NCI-H1048 (cell line): ENCODE results near the gene PC.
"Not testable (repeated sequence)": the region's sequence is repeated elsewhere in the genome, so short reads cannot be mapped to it uniquely, and the experiment has no call there.

Experiments
- DNase-seq: peaks from one replicate; lab custom pipeline; 2025; lab: John Stamatoyannopoulos, UW

The PC gene, protein sequence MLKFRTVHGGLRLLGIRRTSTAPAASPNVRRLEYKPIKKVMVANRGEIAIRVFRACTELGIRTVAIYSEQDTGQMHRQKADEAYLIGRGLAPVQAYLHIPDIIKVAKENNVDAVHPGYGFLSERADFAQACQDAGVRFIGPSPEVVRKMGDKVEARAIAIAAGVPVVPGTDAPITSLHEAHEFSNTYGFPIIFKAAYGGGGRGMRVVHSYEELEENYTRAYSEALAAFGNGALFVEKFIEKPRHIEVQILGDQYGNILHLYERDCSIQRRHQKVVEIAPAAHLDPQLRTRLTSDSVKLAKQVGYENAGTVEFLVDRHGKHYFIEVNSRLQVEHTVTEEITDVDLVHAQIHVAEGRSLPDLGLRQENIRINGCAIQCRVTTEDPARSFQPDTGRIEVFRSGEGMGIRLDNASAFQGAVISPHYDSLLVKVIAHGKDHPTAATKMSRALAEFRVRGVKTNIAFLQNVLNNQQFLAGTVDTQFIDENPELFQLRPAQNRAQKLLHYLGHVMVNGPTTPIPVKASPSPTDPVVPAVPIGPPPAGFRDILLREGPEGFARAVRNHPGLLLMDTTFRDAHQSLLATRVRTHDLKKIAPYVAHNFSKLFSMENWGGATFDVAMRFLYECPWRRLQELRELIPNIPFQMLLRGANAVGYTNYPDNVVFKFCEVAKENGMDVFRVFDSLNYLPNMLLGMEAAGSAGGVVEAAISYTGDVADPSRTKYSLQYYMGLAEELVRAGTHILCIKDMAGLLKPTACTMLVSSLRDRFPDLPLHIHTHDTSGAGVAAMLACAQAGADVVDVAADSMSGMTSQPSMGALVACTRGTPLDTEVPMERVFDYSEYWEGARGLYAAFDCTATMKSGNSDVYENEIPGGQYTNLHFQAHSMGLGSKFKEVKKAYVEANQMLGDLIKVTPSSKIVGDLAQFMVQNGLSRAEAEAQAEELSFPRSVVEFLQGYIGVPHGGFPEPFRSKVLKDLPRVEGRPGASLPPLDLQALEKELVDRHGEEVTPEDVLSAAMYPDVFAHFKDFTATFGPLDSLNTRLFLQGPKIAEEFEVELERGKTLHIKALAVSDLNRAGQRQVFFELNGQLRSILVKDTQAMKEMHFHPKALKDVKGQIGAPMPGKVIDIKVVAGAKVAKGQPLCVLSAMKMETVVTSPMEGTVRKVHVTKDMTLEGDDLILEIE

DNA sequence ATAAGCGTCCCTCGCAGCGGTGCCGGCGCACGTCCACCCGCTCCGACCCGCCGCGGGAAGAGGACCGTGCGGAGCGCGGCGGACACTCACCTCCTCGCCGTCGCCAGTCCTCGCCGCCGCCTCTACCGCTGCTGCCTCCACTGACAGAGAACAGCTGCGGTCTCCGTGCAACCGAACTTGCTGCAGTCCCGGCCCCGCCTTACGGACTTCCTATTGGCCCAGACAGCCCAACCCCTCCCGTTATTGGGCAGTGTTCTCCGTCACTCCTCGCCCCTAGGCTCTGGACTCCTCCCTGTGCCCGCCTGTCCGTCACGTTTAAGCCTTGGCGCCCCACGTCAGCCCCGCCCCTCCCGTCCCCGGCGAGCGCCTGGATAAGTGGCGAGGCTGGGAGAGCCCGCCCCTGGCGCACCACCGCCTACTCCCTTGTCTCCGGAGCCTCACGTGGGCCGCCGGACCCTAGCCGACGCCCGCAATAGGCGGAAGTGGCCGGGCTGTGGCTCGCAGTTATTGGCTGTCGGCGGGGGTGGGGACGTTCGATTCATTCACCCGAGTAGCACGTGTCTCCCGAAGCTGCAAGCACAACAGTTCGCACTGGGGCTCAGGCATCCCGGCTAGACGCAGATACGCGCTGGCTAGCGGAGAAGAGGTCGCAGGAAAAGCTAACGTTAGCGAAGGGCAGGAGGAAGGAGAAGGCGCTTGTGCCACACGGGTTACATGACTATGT, at the start of gene PC:
PC (minus strand) TSS at position 152 of the 724 bp plus-strand sequence. CDS start 86,224 bp downstream, outside the sequence.
- DNase-seq = peak; percentile 99

DNA sequence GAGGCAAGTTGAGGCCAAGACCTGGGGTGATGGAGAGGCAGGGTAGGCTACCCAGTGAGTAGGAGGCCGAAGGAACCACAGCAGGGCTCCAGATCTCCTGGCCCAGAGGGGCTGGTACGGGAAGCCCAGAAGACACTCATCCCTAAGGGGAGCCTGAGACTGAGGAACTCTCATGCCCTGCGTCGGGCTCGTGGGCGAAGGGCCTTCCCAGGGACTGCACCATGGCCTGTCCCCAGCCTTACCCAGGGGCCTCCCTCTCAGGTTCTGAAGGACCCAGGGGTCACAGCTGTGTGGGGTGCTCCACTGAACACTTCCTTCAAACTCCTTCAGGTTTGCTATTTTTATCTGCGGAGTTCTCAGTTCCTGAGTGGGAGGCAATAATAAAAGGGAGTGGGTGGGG, 48.9 kb upstream of the PC start:
- no peak for DNase-seq

DNA sequence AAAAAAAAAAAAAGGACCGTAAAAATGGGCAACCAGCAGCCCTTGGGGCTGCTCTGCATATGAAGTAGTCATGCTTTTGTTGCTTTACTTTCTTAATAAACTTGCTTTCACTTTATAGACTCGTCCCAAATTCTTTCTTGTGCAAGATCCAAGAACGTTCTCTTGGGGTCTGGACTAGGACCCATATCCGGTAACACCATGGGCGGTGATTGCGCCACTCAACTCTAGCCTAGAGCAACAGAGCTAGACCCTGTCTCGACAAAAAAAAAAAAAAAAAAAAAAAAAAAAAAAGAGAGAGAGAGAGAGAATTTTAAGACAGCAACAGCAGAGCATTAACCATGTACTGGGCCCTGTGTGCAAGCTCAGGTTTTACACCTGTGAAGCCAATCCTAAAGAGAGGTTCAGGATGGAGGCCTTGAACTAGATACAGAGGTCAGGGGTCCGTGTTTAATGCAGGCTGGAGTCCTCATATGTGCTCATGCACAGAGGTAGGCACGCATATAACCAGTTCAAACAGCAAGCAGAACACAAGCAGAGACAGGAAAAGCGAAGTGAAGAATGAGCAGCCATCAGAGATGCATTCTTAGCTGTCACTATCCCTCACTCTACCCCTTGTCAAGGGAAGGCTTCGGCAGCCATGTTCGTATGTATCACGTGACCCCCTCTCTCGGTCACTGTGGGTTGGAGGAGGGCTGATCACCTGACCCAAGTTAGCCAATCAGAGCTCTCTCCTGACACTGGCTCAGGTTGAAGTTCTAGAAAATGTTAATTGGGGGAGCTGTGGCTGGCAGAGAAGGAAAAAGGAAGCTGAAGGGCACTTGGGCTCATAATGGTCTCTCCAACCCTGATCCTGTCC, 48.1 kb upstream of the PC start:
- DNase-seq = no peak

DNA sequence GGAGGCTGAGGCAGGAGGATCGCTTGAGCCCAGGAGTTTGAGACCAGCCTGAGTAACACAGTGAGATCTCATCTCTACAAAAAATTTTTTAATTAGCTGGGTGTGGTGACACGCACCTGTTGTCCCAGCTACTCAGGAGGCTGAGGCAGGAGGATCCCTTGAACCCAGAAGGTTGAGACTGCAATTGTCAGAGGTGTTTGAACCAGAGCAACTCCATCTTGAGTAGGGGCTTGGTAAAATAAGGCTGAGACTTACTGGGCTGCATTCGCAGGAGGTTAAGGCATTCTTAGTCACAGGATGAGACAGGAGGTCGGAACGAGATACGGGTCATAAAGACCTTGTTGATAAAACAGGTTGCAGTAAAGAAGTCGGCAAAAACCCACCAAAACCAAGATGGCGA, 47.0 kb upstream of the PC start:
- not testable (repeated sequence) for DNase-seq

DNA sequence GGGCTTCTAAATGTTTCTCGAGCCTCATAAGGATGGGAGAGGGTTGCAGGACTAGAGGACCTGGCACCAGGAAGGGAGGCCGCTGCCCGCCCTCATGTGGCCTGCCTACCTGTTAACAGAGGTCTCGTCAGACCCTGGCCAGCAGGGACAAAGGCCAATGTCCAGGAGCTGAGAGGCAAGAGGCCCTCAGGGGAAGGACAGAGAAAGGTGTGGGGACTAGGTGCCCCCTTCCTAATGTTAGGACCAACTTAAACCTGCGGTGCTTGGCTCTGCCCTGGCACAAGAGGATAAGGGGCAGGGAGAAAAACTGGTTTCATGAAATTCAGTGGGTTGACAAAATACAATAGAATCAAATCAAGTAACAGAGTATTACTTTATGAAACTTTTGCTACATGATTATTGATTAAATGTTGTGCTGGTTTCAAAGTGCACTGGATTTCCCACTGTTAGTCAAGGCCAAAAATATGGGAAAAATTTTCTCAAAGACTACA, 44.8 kb upstream of the PC start:
- no peak for DNase-seq

DNA sequence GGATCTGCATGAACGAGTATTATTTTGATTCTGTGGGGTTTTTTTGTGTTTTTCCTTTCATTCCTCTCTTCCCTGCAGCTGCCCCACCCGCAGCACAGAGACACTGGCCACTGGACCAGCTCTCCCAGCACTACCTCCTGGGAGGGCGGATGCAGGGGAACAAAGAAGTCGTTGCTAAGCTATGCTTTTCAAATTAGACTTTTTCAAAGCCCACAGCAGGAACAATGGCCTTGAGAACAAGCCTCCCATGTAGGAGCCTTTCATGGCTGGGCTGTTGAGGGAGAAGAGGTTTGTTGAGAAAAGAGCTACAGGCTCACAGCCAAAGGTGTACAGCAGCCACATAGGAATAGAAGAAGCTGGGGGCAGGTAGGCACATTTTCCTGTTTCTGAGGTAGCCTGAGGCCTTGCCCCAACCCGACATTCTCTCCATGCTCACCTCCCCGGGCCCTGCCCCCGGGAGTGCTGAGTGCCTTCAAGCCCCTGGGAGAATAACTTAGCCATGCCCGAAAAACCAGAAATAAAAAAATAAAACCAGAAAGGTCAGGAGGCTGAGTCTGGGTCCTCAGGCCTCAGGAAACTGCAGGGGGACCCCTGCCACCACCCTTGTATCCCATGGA, 44.2 kb upstream of the PC start:
- DNase-seq = no peak

DNA sequence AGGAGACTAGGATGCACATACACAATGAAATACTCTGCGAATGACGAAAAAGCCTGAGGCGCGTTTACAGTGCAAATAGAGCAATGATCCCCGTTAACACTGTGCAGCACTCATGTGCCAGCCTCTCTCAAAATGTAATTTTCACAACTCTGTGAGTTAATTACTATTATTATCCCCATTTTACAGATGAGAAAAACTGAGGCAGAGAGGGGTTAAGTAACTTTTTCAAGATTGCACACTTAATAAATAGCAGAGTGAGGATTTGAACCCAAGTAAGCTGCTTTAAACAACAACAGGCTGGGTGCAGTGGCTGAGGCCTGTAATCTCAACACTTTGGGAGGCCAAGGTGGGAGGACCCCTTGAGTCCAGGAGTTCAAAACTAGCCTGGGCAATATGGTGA, 43.1 kb upstream of the PC start:
- DNase-seq = no peak

DNA sequence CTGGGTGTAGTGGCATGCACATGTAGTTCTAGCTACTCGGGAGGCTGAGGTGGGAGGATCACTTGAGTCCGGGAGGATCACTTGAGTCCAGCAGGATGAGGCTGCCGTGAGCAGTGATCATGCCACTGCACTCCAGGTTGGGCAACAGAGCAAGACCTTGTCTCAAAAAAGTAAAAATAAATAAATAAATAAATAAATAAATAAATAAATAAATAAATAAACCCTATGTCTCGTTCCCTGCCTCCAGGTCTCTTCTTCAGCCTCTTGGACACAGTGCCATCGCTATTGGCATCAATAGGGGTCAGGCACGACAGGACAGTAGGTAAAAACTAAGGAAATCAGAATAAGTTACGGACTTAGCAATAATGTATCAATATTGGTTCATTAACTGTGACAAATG, 41.4 kb upstream of the PC start:
- DNase-seq = no peak

DNA sequence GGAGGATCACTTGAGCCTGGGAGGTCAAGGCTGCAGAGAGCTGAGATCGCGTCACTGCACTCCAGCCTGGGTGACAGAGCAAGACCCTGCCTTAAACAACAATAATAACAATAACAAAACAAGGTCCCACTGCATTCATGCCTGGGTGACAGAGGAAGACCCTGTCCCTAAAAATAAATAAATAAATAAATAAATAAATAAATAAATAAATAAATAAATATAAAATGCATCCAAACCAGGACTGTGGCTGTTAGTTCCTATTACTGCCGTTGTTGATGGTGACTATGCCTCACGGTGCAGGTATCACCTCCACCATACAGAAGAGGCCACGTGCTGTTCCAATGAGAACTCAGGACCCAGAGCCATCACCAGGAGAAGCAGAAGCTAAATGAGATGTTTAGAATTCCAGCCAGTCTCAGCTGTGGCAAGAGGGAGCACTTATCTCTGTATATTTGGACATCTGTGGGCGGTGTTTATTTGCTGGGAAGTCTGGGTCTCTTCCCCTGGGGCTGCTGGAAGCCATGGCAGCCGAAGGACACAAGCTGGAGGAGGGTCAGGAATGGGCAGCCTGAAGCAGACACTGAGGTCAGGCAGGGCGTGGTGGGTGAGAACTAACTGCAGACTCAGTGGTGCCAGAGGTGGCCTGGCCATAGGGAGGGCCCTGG, 38.6 kb upstream of the PC start:
- no peak for DNase-seq

DNA sequence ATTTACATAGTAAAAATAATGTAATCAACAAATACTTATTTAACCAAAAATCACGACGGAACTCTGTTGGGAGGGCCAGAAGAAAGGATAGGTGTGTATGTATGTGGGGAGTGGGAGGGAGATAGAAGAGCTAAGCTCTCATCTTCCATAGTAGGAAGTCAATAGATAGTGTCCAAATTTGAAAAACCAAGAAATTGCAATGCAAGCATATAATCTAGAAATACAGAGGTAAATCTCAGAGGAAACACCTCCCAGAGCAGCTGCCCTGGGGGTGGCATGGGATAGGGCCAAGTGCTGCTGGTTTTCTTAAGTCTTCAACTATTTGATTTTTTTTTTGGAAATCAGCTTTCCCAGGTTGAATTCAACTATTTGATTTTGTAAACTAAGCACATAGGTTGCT, 33.9 kb upstream of the PC start:
- DNase-seq = no peak

DNA sequence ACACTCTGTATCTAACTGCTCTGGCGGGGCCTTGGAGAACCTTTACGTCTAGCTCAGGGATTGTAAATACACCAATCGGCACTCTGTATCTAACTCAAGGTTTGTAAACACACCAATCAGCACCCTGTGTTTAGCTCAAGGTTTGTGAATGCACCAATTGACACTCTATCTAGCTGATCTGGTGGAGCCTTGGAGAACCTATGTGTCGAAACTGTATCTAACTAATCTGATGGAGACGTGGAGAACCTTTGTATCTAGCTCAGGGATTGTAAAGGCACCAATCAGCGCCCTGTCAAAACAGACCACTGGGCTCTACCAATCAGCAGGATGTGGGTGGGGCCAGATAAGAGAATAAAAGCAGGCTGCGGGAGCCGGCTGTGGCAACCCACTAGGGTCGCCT, 31.2 kb upstream of the PC start:
- not testable (repeated sequence) for DNase-seq

DNA sequence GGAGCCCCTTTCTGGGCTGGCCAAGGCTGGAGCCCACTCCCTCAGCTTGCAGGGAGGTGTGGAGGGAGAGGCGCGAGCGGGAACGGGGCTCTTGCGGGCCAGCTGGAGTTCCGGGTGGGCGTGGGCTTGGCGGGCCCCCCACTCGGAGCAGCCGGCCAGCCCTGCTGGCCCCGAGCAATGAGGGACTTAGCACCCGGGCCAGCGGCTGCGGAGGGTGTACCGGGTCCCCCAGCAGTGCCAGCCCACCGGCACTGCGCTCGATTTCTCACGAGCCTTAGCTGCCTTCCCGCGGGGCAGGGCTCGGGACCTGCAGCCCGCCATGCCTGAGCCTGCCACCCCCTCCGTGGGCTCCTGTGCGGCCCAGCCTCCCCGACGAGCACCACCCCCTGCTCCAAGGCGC, 30.6 kb upstream of the PC start:
- DNase-seq = not testable (repeated sequence)

DNA sequence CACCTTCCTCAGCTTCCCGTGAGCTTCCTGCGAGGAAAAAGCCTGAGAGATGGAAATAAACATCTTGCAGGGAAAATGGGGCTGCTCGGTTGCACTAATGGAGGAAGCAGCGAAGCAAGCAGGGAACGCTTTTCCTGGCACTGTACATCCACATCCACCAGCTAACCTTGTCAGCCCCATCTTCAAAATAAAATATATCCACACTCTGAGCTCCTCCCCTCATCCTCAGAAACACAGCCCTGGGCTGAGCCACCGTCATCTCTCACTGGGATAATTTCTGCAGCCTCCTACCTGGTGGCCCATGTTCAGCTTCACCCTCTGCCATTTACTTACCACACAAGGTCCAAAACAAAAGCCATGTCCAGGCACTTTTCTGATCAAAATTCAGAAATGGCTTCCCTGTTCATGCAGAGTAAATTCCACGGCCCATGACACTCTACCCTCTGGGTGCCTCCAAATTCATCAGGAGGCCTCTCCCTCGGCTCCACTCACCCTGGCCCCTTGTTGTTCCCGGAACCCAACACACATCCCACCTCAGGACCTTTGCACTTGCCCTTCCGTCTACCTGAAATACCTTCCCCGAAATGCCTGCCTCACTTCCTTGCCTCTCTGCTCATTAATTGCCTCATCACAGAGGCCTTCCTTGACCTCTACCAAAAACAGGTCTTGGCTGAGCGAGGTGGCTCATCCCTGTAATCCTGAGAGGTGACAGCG, 29.9 kb upstream of the PC start:
- DNase-seq = no peak

DNA sequence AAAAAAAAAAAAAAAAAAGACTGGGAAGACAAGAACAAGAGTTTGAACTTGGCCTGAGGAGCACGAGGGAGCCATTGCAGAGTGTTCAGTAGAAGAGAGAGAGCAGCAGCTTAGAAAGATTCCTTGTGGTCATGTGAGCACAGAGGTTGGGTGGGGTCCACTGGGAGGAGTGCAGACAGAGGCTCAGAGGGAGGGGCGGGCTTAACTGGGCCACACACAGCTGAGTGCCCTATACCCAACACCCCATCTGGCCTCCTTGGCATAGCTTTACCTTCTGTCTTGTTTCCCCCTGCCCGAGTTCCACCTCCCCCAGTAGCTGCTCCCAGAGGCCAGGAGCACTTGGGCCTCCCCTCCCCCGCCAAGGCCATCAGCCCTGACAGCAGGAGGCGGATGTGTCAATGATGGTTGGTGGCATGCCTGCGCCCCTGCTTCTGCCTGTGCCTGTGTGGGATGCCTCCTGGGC, 29.0 kb upstream of the PC start:
- DNase-seq = no peak

DNA sequence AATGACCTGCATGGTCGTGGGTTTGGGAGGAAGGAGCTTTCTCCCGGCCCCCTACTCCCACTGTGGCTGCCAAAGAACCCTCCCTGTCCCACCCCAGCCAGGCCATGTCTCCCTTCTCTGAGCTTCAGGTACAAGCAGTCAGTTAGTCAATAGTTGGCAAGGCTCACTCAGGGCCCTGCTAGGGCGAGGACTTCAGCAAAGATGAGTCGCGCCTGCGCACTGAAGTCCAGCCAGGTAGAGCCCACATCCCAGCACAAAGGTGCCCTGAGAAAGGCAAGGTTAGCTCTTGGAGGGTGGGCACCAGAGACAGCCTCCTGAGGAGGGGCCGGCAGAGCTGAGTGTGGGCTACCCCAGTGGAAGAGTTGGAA, 28.0 kb upstream of the PC start:
- no peak for DNase-seq

DNA sequence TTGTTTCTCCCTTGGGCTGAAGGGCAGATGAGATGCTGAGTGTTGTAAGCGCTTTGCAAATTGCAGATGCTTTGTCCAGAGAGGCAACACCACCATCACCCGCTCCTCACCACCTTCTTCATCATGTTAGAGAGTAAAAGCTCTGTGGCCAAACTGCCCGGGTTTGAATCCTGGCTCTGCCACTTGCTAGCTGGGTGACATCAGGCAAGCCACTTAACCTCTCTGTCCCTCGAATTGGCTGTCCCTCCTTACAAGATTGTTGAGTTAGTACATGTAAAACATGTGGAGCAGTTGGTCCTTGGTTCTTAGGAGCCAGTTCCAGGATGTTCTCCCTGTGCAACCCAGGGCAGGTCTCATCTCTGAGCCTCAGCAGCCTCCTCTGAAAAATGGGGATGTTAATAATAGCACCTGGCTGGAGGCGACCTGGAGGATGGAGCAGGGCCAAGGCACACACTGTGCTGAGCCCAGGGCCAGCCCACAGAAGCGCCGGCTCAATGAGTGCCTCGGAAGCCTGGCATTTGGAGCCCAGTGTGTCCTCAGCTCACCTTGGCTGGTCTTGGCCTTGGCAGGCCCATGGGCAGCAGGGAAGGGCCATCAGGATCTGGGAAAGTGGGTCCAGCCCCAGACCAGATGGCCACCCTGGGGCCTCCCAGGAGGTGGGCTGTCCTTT, 27.5 kb upstream of the PC start:
- DNase-seq = no peak

DNA sequence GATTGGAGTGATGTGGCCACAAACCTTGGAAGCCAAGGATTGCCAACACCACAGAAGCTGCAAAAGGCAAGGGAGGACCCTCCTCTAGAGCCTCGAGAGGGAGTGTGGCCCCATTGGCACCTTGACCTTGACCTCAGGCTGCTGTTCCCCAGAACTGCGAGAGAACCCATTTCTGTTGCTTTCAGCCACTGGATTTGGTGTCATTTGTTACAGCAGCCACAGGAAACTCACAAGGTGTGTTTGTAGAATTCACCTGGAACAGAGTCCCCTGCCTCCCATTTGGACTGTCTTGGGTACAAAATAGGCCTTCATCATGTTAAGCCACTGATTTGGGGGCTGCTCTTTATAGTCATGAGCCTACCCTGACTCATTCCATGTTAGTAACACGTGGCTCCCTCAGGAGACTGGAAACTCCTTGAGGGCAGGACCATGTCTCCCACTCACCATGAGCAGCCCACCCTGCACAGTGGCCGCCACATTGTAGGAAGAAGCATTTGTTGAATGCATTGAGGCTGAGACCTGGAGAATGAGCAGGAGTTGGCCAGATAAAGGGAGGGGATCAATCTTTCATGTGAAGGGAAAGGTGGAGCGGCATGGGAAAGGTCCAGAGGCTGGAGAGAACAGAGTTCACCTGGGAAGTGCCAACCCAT, 25.2 kb upstream of the PC start:
- no peak for DNase-seq
